NCI-H446 treated with DMSO at 0.1 percent for 48 hours (cell line): Measurements from ENCODE around the gene IL22RA1.

ENCODE experiments used
- DNase-seq: peaks from one replicate; lab custom pipeline; 2025; lab: John Stamatoyannopoulos, UW

Gene IL22RA1

GRCh38 chr1:24096009-24096738 lies 46.8 kb downstream of the IL22RA1 start:
- no peak for DNase-seq

DNA sequence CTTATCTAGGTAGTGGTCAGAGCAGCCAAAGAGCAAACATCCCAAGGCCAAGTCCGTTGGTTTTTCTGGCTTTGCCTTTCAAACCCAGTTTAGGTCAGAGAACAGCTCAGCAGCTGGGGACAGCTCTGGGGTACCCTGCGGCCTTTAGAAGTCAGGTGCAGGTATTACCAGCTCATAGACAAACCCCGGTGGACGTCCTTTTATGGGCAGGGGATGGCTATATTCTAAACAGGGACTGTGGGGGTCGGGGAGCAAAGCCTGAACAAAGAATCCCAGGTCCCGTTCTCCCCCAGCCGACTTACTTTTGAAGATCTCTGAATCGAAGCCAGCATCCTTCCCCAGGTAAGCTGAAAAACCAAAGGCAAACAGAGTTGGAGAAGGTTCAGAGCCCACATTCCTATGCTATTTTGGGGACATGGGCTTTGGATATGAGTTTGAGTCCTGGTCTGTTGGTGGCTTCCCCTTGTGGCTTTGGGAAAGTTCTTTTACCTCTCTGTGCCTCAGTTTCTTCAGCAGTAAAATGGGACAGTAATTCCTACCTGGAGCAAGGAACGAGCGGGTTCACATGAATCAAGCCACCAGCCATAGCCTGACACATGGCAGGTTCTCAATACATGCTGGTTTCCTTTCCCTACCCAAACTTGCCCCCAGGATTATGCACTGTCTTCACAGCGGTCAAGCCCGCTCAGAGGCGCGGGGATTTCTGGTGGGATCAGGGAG lies 47.6 kb downstream of the IL22RA1 start:
- no peak for DNase-seq

DNA sequence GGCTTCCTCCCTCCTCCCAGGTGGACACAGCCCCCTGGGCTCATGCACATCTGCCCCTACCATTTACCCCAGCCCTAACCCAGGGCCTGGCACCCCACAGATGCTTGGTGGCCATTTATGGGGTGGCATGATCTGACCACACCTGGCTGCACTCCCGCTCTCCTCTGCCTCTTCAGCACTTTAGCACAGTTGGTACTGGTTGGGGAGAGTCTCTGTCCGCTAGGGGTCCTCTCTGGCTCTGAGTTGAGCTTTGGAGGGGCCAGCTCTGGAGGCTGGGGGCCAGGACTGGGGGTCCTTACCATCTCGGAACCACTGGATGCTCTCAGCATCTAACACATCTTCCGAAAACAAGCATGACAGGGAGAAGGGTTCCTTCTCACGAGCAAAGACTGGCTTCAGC lies 48.4 kb downstream of the IL22RA1 start:
- no peak for DNase-seq

DNA sequence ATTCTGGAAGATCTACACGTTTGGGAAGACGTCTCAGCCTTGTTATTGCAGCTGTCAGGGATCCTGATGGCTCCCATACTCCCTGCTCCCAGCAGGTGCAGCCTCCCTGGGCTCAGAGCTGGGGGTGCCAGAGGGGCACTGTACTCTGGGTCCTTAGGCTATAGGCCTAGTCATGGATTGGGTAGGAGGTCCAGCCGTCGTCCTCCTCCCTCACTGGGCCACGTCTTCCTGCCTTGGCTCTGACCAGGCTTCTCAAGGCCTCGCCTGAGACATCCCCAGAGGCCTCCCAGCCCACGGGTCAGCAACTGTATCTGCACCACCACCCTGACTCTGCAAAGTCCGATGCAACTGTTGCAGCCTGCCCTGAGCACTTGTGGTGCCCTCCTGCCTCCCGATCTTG lies 49.2 kb downstream of the IL22RA1 start:
- DNase-seq = no peak

- no peak for DNase-seq
Observed at GRCh38 chr1:24092979-24093378, 50.0 kb downstream of the IL22RA1 start.

- no peak for DNase-seq
Observed at GRCh38 chr1:24091971-24092482, 50.9 kb downstream of the IL22RA1 start.

DNA sequence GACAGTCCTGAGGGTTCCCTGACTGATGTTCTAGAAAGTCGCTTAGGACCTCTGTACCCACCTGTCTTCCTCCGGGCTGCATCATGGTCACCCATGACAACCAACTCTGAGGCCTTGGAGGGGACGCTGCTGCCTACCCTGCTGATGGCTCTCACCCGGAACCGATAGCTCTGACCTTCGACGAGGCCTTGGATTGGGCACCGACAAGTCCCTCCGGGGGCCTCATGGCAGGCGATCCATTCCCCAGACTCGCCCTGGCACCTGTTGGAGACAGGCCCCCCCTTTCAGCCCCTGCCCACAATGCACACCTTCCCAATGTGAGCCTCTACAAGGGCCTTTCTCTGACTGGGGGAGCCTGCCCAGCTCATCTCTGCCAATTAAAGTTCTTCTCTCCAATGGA lies 52.2 kb downstream of the IL22RA1 start:
- no peak for DNase-seq

DNA sequence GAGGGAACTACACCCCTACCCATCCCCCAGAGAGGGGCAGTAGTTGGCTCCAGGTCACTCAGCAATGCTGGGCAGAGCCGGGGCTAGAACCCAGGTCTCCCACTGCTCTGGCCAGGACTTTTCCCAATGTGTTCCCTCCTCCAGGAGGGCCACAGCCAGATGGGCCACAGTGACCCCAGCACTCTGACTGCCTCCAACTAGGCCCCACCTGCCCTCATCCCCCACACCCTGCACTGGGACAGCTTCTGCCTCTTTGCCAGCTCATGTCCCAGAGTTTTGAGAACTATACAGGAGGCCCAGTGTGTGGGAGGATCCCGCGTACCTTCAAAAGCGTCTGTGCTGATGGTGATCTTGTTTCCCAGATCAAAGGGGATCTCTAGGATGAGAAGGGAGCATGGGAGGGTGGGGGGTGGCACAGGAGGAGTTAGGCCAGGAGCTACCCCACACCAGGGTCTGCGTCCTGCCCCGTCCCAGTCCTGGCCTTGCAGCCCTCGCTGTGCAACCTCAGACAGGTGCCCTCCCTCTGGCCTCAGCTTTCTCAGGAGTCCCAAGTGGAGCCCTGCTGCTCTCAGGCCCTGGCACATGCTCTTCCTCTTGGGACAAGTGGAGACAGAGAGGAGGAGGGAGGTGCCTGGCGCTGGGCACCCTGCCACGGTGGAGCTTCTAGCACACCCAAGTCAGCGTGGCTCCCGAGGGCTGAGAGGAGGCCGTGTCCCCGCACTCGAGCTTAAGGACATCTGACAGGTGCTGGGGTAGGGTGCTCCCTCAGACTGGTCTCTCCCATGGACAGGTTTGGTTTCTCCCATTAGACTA lies 53.0 kb downstream of the IL22RA1 start:
- no peak for DNase-seq

DNA sequence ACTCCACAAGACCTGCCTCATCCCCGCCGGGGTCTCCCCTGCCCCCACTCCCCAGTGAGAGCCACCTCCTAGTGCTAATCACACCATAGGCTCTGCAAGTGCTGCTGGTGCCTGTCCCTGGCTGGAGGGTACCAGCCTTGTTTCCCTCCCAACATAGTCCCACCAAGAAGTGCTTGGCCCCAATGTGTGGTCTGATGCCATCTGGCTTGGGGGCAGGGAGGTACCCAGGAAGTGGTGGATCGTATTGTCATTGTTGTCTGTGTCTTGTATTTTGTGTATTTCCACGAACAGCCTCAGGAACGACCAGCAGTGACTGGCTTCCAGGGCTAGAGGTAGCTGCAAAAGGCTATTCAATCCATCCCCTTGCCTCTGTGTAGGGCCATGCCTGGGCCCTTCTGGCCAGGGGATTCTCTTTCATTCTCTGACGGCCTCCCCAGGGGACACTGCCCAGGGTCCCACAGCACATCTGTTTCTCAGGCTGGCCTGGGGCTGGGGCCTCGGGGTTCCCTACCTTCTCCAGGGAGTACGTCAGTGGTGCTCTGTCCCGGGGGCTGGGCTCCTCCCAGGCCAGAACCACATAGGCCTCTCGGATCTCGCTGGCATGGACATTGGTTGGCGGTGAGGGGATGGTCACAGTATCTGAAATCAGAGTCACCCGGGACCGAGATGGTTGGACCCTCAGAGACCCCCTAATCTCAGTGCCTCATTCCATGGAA lies 53.8 kb downstream of the IL22RA1 start:
- no peak for DNase-seq

- DNase-seq = no peak
Observed at GRCh38 chr1:24086466-24086865, 56.5 kb downstream of the IL22RA1 start.

GRCh38 chr1:24085546-24085945 lies 57.4 kb downstream of the IL22RA1 start:
- DNase-seq = no peak

GRCh38 chr1:24085007-24085406 lies 57.9 kb downstream of the IL22RA1 start:
- DNase-seq = no peak

- DNase-seq = no peak
Observed at GRCh38 chr1:24084050-24084449, 58.9 kb downstream of the IL22RA1 start.

- DNase-seq = no peak
Observed at GRCh38 chr1:24082372-24082771, 60.6 kb downstream of the IL22RA1 start.

- DNase-seq = no peak
Observed at GRCh38 chr1:24081190-24081589, 61.8 kb downstream of the IL22RA1 start.

DNA sequence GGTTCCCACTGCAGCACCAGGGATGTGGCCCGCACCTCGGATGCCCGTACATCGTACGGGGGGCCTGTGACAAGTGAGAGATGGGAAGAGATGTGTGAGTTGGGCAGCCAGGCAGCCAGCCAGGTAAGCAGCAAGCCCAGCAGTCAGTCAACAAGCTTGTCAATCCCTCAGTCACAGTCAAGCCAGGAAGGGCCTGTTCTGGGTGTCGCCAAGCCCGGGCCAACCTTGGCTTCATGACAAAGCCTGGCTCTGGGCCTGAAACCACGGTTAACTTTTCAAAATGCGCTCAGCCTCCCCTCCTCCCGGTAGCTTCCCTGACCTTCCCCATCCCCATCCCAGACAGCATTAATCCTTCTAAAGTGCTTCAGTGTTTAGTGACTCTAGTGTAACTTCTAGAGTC lies 62.8 kb downstream of the IL22RA1 start:
- no peak for DNase-seq

- no peak for DNase-seq
Observed at GRCh38 chr1:24077278-24077978, 65.5 kb downstream of the IL22RA1 start.

- no peak for DNase-seq
Observed at GRCh38 chr1:24075946-24076345, 67.0 kb downstream of the IL22RA1 start.

- DNase-seq = no peak
Observed at GRCh38 chr1:24075590-24075854, 67.4 kb downstream of the IL22RA1 start.

GRCh38 chr1:24074817-24075589 lies 67.9 kb downstream of the IL22RA1 start:
- DNase-seq = no peak

- no peak for DNase-seq
Observed at GRCh38 chr1:24074196-24074595, 68.7 kb downstream of the IL22RA1 start.
